Loucy (cell line): Measurements from ENCODE around the gene MYL7.
"Not testable (repeated sequence)": the region's sequence is repeated elsewhere in the genome, so short reads cannot be mapped to it uniquely, and the experiment has no call there.

Experiments
- H2AFZ ChIP-seq: fragments of 200-600 bp; sonication (generic); 2 replicates; pipeline ENCODE4 v1.6.0; 2016; ENCODE audit warnings: antibody characterized with exemption, mild to moderate bottlenecking, low read length, moderate library complexity
- H3F3A ChIP-seq: fragments of 200-600 bp; 2 replicates; pipeline ENCODE4 v1.6.0; 2016; ENCODE audit warnings: antibody characterized with exemption, low read depth, mild to moderate bottlenecking
- H3K27me3 ChIP-seq: fragments of 200-600 bp; sonication (generic); 2 replicates; pipeline ENCODE4 v1.6.1; 2014; ENCODE audit warnings: low read length, mild to moderate bottlenecking; ENCODE audit not compliant: insufficient read depth, poor library complexity, severe bottlenecking
- H3K36me3 ChIP-seq: fragments of 200-600 bp; sonication (generic); 2 replicates; pipeline ENCODE4 v1.6.1; 2016; ENCODE audit warnings: low read length; ENCODE audit not compliant: insufficient read depth
- H3K4me1 ChIP-seq: fragments of 200-600 bp; sonication (generic); 2 replicates; pipeline ENCODE4 v1.5.1; 2014; ENCODE audit warnings: low read length, mild to moderate bottlenecking; ENCODE audit not compliant: insufficient read depth, poor library complexity, severe bottlenecking
- H3K4me2 ChIP-seq: fragments of 200-600 bp; sonication (generic); 2 replicates; pipeline ENCODE4 v1.6.0; 2014; ENCODE audit warnings: antibody characterized with exemption, low read length, low read depth, mild to moderate bottlenecking; ENCODE audit not compliant: poor library complexity, severe bottlenecking
- H3K4me3 ChIP-seq: fragments of 200-600 bp; sonication (generic); 2 replicates; pipeline ENCODE4 v1.5.1; 2014; ENCODE audit warnings: low read length, mild to moderate bottlenecking, mixed read lengths; ENCODE audit not compliant: poor library complexity, severe bottlenecking
- H3K79me2 ChIP-seq: fragments of 200-600 bp; sonication (generic); 2 replicates; pipeline ENCODE4 v1.6.1; 2014; ENCODE audit warnings: low read length; ENCODE audit not compliant: insufficient read depth
- H3K9ac ChIP-seq: fragments of 200-600 bp; sonication (generic); 2 replicates; pipeline ENCODE4 v1.6.0; 2014; ENCODE audit warnings: mild to moderate bottlenecking, low read depth, low read length, moderate library complexity; ENCODE audit not compliant: poor library complexity, severe bottlenecking
- H3K9me2 ChIP-seq: fragments of 200-600 bp; sonication (generic); replicated peaks from 2 replicates; pipeline ENCODE4 v1.6.1; 2016; ENCODE audit warnings: low read depth, low read length, mixed read lengths
- H3K9me3 ChIP-seq: fragments of 200-600 bp; sonication (generic); 2 replicates; pipeline ENCODE4 v1.6.1; 2014; ENCODE audit warnings: mild to moderate bottlenecking, antibody characterized with exemption, low read length, low read depth; ENCODE audit not compliant: insufficient read depth
- H4K20me1 ChIP-seq: fragments of 200-600 bp; sonication (generic); 2 replicates; pipeline ENCODE4 v1.6.0; 2014; ENCODE audit warnings: antibody characterized with exemption, low read length, mild to moderate bottlenecking; ENCODE audit not compliant: insufficient read depth, poor library complexity, severe bottlenecking
- CTCF ChIP-seq: fragments of 200-600 bp; sonication (generic); conservative IDR thresholded peaks from 2 replicates; pipeline ENCODE4 v1.5.1; 2014; ENCODE audit warnings: mild to moderate bottlenecking, antibody characterized with exemption, low read length
- EZH2phosphoT487 ChIP-seq: fragments of 200-600 bp; IDR thresholded peaks from 2 replicates; pipeline ENCODE4 v1.6.1; 2018; ENCODE audit warnings: antibody characterized with exemption, mild to moderate bottlenecking, moderate library complexity, borderline replicate concordance

The MYL7 gene

GRCh38 chr7:44173911-44174693, 33.0 kb upstream of the MYL7 start:
- H3K9ac ChIP-seq, result no peak overlapping the region
- no peaks in the 10 kb centered on the region for H4K20me1 ChIP-seq
- H3K4me3 ChIP-seq, result no peak overlapping the region
- no peaks in the 10 kb centered on the region for H3K9me3 ChIP-seq
- H3K79me2 ChIP-seq, result no peaks in the 10 kb centered on the region
- H2AFZ ChIP-seq, result no peak overlapping the region
- H3K4me1 ChIP-seq, result no peaks in the 10 kb centered on the region
- no peak overlapping the region for H3K4me2 ChIP-seq
- TF ChIP-seq CTCF (no peak), EZH2phosphoT487 (no peak)
- no peaks in the 10 kb centered on the region for H3F3A ChIP-seq
- no peaks in the 10 kb centered on the region for H3K27me3 ChIP-seq
- H3K36me3 ChIP-seq, result no peaks in the 10 kb centered on the region
- H3K9me2 ChIP-seq, result no peaks in the 10 kb centered on the region

- H2AFZ ChIP-seq, result no peak overlapping the region
- H3K4me3 ChIP-seq, result no peak overlapping the region
- peaks cover 1% of the 10 kb centered on the region for H3K4me1 ChIP-seq
- no peaks in the 10 kb centered on the region for H3K79me2 ChIP-seq
- no peaks in the 10 kb centered on the region for H4K20me1 ChIP-seq
- no peaks in the 10 kb centered on the region for H3K9me2 ChIP-seq
- no peaks in the 10 kb centered on the region for H3K9me3 ChIP-seq
- no peaks in the 10 kb centered on the region for H3F3A ChIP-seq
- H3K9ac ChIP-seq, result no peak overlapping the region
- H3K4me2 ChIP-seq, result no peak overlapping the region
- TF ChIP-seq CTCF, result no peak
- TF ChIP-seq EZH2phosphoT487, result no peak
- H3K27me3 ChIP-seq, result no peaks in the 10 kb centered on the region
- H3K36me3 ChIP-seq, result no peaks in the 10 kb centered on the region
These were observed 31.8 kb upstream of the MYL7 start for GRCh38 chr7:44172803-44173424.

- Histone ChIP-seq H3K9me2 (no peaks in the 10 kb centered on the region), H2AFZ (no peak overlapping the region), H3K4me1 (peaks cover 4% of the 10 kb centered on the region), H4K20me1 (no peaks in the 10 kb centered on the region), H3K9me3 (no peaks in the 10 kb centered on the region), H3K4me2 (no peak overlapping the region), H3F3A (no peaks in the 10 kb centered on the region), H3K36me3 (no peaks in the 10 kb centered on the region), H3K4me3 (no peak overlapping the region), H3K9ac (no peak overlapping the region), H3K79me2 (no peaks in the 10 kb centered on the region), H3K27me3 (no peaks in the 10 kb centered on the region)
- TF ChIP-seq CTCF (no peak), EZH2phosphoT487 (no peak)
These were observed 31.2 kb upstream of the MYL7 start for GRCh38 chr7:44172352-44172751.

GRCh38 chr7:44171901-44172300, 30.8 kb upstream of the MYL7 start:
- not testable (repeated sequence) for H4K20me1 ChIP-seq, H3K4me2 ChIP-seq, H3K9ac ChIP-seq, H3K79me2 ChIP-seq, H2AFZ ChIP-seq, H3K36me3 ChIP-seq, H3K27me3 ChIP-seq, H3K9me2 ChIP-seq, H3K4me3 ChIP-seq, H3K4me1 ChIP-seq, H3K9me3 ChIP-seq, H3F3A ChIP-seq
